ENCODE data around the gene AATK.

AATK gene

DNA sequence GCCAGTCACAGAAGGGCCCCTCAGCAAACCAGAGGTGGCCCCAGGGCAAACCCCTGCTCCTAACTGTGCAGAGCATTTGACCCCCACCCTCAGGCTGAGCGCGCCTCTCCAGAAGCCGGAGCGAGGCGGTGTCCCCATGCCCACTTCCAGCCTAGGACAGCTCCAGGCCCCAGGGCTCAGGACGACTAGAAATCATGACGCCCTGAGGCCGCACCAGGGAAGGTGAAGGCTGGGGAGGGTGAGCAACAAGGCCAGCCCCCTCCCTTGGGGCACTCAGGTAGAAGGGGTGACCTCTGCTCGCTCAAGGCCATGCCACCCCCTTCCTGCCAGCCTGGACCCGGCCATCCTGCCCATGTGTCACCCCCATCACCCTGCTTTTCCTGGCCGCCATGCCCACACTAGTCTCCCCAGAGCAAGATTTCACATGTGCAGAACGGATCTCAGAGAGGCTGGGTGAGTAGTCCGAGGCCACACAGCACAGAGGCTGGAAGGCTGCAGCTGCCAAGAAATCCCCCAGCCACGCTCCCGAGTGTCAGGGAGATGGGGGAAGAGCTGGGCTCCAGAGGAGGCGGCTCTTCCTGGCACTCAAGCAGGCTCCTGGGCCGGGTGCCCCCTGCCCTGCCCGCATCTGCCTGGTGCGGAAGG lies 2.8 kb downstream of the AATK start:
- Histone ChIP-seq H3K9me3 (no peaks in the 10 kb centered on the region), H3K27me3 (peaks cover 0 to 94% of the 10 kb centered on the region in 2 donors), H3K27ac (no peak overlapping the region), H3K36me3 (no peaks in the 10 kb centered on the region), H3K4me3 (no peak overlapping the region), H3K4me1 (peaks cover 0 to 22% (median 16%) of the 10 kb centered on the region in 4 donors)
- intact Hi-C loops (cut with DNase I; ENCODE audit: low total_unique reads), result no loop called here
- no peak for DNase-seq
- TF ChIP-seq, protein P1, sequence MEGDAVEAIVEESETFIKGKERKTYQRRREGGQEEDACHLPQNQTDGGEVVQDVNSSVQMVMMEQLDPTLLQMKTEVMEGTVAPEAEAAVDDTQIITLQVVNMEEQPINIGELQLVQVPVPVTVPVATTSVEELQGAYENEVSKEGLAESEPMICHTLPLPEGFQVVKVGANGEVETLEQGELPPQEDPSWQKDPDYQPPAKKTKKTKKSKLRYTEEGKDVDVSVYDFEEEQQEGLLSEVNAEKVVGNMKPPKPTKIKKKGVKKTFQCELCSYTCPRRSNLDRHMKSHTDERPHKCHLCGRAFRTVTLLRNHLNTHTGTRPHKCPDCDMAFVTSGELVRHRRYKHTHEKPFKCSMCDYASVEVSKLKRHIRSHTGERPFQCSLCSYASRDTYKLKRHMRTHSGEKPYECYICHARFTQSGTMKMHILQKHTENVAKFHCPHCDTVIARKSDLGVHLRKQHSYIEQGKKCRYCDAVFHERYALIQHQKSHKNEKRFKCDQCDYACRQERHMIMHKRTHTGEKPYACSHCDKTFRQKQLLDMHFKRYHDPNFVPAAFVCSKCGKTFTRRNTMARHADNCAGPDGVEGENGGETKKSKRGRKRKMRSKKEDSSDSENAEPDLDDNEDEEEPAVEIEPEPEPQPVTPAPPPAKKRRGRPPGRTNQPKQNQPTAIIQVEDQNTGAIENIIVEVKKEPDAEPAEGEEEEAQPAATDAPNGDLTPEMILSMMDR (IDR thresholded peaks at IDR 0.05), result no peak

DNA sequence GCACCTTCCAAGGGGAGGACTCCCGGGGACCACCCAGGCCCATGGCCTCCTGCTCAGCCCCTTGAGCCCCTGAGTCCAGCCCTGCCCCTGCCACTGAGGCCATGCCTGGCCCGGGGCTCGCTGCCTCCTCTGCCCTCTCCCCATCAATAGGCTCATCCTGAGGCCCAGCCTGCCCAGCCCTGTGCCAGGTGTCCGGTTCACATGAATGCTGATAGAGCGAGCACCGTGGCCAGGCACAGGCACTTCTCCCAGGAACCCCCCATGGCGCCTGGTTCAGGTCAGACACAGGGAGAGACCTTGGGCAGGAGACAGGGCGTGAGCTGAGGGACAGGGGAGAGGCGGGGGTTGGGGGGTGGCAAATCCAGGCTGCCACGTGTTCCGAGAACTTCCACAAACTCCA lies 3.5 kb downstream of the AATK start:
- Histone ChIP-seq H3K27me3 (peaks cover 0 to 93% of the 10 kb centered on the region in 2 donors), H3K27ac (no peak overlapping the region), H3K4me1 (peaks cover 0 to 22% (median 16%) of the 10 kb centered on the region in 4 donors), H3K9me3 (no peaks in the 10 kb centered on the region), H3K4me3 (no peak overlapping the region), H3K36me3 (no peaks in the 10 kb centered on the region)
- intact Hi-C loops (cut with DNase I; ENCODE audit: low total_unique reads), result no loop called here
- DNase-seq, result no peak
- TF ChIP-seq, protein P1 (IDR thresholded peaks at IDR 0.05), result no peak

DNA sequence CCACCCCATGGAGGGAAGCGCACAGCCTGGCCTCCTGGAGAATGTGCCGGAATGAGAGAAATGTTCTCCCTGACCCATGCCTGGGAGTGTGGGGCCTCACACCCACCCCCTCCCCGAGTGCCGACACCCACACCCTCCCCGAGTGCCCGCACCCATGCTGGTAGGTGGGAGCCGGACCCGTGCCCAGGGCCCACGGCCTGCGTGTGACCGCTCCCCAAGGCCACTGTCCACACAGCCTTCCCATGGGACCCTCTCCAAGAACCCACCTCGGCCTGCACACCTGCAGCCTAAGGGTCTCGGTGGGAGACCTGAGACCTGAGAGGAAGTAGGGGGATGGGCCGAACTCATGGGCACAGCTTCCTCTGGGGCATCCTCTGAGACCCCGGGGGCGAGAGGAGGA lies 4.0 kb downstream of the AATK start:
- H3K9me3 ChIP-seq, result no peaks in the 10 kb centered on the region
- intact Hi-C loops (cut with DNase I; ENCODE audit: low total_unique reads), result no loop called here
- peaks cover 0 to 22% (median 16%) of the 10 kb centered on the region in 4 donors for H3K4me1 ChIP-seq
- DNase-seq, result no peak
- no peak overlapping the region for H3K27ac ChIP-seq
- peaks cover 0 to 91% of the 10 kb centered on the region in 2 donors for H3K27me3 ChIP-seq
- H3K4me3 ChIP-seq, result no peak overlapping the region
- no peaks in the 10 kb centered on the region for H3K36me3 ChIP-seq
- TF ChIP-seq, protein P1 (IDR thresholded peaks at IDR 0.05), result no peak

DNA sequence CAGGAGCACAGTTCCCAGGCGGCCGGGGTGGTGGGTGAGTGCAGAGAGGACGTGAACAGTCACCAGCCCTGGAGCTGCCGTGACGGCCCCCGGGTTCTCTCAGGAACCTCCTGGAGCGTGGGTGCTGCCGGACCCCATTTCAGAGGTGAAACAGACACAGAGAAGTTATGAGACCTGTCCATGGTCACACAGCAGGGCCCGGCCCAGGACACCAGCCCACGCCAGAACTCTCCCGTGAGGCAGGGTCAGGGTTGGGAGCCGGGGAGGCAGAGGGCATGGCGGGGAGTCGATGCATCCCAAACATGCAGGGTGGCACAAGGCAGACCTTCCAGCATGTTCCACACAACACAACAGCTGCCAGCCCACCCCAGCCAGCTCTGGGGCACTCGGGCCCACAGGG lies 4.5 kb downstream of the AATK start:
- H3K27me3 ChIP-seq, result peaks cover 0 to 86% of the 10 kb centered on the region in 2 donors
- H3K27ac ChIP-seq, result no peak overlapping the region
- peaks cover 0 to 20% (median 15%) of the 10 kb centered on the region in 4 donors for H3K4me1 ChIP-seq
- no peak overlapping the region for H3K4me3 ChIP-seq
- no peaks in the 10 kb centered on the region for H3K9me3 ChIP-seq
- intact Hi-C loops (cut with DNase I; ENCODE audit: low total_unique reads), result no loop called here
- H3K36me3 ChIP-seq, result no peaks in the 10 kb centered on the region
- TF ChIP-seq, protein P1 (IDR thresholded peaks at IDR 0.05), result no peak
- no peak for DNase-seq

DNA sequence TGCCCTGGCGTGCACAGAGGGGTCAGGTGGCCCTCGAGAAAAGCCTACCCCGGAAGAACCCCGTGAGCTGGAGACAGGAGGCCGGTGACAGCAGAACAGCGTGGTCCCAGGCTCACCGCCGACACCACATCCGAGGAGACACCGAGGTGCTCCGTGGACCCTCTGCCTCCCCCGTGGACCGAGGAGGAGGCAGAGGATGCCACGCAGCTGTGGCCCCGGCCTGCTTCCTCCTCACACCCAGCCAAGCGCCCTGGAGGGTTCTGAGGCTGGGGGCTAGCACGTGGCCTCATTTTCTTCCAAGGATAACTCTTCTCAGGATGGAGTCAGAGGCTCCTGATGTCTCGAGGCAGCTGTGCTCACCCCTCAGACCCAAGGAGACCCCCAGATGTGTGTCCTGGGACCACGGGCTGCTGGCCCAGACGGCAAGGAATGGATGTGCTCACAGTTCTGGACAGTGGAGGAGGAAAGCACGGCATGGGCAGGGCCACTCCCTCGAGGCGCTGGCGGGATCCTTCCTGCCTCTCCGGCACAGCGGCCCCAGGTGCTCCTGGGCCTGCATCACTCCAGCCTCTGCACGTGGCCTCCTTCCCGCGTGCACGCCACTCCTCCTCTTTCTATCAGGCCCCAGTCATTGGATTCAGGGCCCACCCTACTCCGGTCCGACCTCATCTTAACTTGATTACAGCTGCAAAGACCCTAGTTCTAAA lies 5.1 kb downstream of the AATK start:
- intact Hi-C loops (cut with DNase I; ENCODE audit: low total_unique reads), result no loop called here
- Histone ChIP-seq H3K4me3 (no peak overlapping the region), H3K27me3 (peaks cover 0 to 83% of the 10 kb centered on the region in 2 donors), H3K27ac (no peak overlapping the region), H3K9me3 (no peaks in the 10 kb centered on the region), H3K4me1 (peaks cover 0 to 17% (median 11%) of the 10 kb centered on the region in 4 donors), H3K36me3 (no peaks in the 10 kb centered on the region)
- no peak for DNase-seq
- TF ChIP-seq, protein P1 (IDR thresholded peaks at IDR 0.05), result no peak
